Measurements from ENCODE around the gene PCSK4.

PCSK4 gene

GRCh38 chr19:1460033-1460995 is 29.8 kb downstream of the PCSK4 start:
- no peak for TF ChIP-seq CTCF (conservative IDR thresholded peaks at IDR 0.05; ENCODE audit: low read depth)
- ChIA-PET CTCF (interaction anchor here (0.6 kb wide), 1 partner anchor 572 kb away, joined by 3 read pairs; no protein-coding TSS in a partner anchor), POLR2A (ENCODE audit: low non-redundant PET) (no interaction called here)
- H3K27ac ChIP-seq = no peak overlapping the region
- no peak for DNase-seq (ENCODE audit: low spot score)

- DNase-seq (ENCODE audit: low spot score) = no peak
- ChIA-PET POLR2A (ENCODE audit: low non-redundant PET) (no interaction called here), CTCF (no interaction called here)
- no peak for TF ChIP-seq CTCF (conservative IDR thresholded peaks at IDR 0.05; ENCODE audit: low read depth)
- no peak overlapping the region for H3K27ac ChIP-seq
Measured at GRCh38 chr19:1459479-1459878, 30.7 kb downstream of the PCSK4 start.

GRCh38 chr19:1457892-1458291 is 32.3 kb downstream of the PCSK4 start:
- no peak for TF ChIP-seq CTCF (conservative IDR thresholded peaks at IDR 0.05; ENCODE audit: low read depth)
- CTCF ChIA-PET = interaction anchor here (1.0 kb wide), 1 partner anchor 10 kb away, joined by 6 read pairs; no protein-coding TSS in a partner anchor
- no peak overlapping the region for H3K27ac ChIP-seq
- POLR2A ChIA-PET (ENCODE audit: low non-redundant PET) = interaction anchor here (0.6 kb wide), 1 partner anchor 392 kb away, joined by 3 read pairs; no protein-coding TSS in a partner anchor
- DNase-seq (ENCODE audit: low spot score) = no peak

- DNase-seq (ENCODE audit: low spot score) = no peak
- peak overlapping the region; percentile 43 for H3K27ac ChIP-seq
- TF ChIP-seq CTCF (conservative IDR thresholded peaks at IDR 0.05; ENCODE audit: low read depth) = no peak; the same call in 1 of the 2 replicates
- POLR2A ChIA-PET (ENCODE audit: low non-redundant PET) = interaction anchor here (0.8 kb wide), 1 partner anchor 46 kb away, joined by 3 read pairs; no protein-coding TSS in a partner anchor
- CTCF ChIA-PET = interaction anchor here (0.6 to 1.0 kb wide), 2 partner anchors 10 to 57 kb away, joined by 3 to 6 read pairs; no protein-coding TSS in a partner anchor
Measured at GRCh38 chr19:1457031-1457739, 33.0 kb downstream of the PCSK4 start.

- POLR2A ChIA-PET (ENCODE audit: low non-redundant PET) = interaction anchor here (0.8 kb wide), 1 partner anchor 45 kb away, joined by 3 read pairs; no protein-coding TSS in a partner anchor
- no peak for DNase-seq (ENCODE audit: low spot score)
- CTCF ChIA-PET = interaction anchor here (0.6 to 1.0 kb wide), 3 partner anchors 11 to 211 kb away, joined by 3 to 4 read pairs (median 3); no protein-coding TSS in a partner anchor
- TF ChIP-seq CTCF (conservative IDR thresholded peaks at IDR 0.05; ENCODE audit: low read depth) = no peak
- no peak overlapping the region; the same call in 1 of the 2 replicates for H3K27ac ChIP-seq
Measured at GRCh38 chr19:1456121-1456900, 33.8 kb downstream of the PCSK4 start.
